Prostate gland (tissue), 2 donors: ENCODE data around the gene CCDC148.

ENCODE experiments used
- CTCF ChIP-seq, 4 experiments: fragments of 200-600 bp in 2 of 4; fragments of 450-650 bp in 2 of 4; sonication (generic) in 2 of 4; IDR thresholded peaks; 1 replicate in 3 of 4; 2 replicates in 1 of 4; pipeline ENCODE4 v1.5.1; 2016 to 2019; ENCODE audit warnings: antibody characterized with exemption in 4 of 4, mild to moderate bottlenecking in 2 of 4, moderate library complexity in 2 of 4
- POLR2A ChIP-seq: fragments of 450-650 bp; IDR thresholded peaks from one replicate; pipeline ENCODE4 v1.6.1; 2016; ENCODE audit warnings: antibody characterized with exemption, mild to moderate bottlenecking

- TF ChIP-seq CTCF (IDR thresholded peaks at IDR 0.05) = no peak
- no peak for TF ChIP-seq POLR2A
These were observed 63.9 kb downstream of the CCDC148 start for GRCh38 chr2:158392687-158393086.
